ENCODE data around the gene ARHGEF12.

ARHGEF12 gene

DNA sequence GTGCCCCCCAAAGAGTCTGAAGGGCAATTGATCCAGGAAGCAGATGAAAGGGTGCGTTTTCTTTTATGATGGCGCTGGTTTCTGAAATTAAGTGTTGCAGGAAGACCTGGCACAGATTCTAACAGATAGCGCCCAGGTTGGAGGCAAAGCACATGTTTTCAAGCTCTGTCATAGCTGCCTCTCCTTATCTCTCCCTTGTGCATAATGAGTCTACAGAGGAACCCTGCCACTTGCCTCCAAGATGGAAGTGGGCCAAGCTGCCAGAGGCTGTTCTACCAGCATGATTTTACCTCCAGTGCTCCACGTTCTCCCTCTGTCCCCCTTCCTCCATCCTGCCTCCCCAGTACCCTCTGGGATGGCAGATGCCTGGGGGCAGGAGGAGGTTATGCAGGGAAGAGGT lies 41.1 kb upstream of the ARHGEF12 start:
- DNase-seq (ENCODE audit: low read depth), result no peak
- H3K4me3 ChIP-seq (ENCODE audit: low read length), result no peak overlapping the region
- TF ChIP-seq, protein P1, sequence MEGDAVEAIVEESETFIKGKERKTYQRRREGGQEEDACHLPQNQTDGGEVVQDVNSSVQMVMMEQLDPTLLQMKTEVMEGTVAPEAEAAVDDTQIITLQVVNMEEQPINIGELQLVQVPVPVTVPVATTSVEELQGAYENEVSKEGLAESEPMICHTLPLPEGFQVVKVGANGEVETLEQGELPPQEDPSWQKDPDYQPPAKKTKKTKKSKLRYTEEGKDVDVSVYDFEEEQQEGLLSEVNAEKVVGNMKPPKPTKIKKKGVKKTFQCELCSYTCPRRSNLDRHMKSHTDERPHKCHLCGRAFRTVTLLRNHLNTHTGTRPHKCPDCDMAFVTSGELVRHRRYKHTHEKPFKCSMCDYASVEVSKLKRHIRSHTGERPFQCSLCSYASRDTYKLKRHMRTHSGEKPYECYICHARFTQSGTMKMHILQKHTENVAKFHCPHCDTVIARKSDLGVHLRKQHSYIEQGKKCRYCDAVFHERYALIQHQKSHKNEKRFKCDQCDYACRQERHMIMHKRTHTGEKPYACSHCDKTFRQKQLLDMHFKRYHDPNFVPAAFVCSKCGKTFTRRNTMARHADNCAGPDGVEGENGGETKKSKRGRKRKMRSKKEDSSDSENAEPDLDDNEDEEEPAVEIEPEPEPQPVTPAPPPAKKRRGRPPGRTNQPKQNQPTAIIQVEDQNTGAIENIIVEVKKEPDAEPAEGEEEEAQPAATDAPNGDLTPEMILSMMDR (conservative IDR thresholded peaks at IDR 0.05; ENCODE audit: low read depth, low read length), result no peak

DNA sequence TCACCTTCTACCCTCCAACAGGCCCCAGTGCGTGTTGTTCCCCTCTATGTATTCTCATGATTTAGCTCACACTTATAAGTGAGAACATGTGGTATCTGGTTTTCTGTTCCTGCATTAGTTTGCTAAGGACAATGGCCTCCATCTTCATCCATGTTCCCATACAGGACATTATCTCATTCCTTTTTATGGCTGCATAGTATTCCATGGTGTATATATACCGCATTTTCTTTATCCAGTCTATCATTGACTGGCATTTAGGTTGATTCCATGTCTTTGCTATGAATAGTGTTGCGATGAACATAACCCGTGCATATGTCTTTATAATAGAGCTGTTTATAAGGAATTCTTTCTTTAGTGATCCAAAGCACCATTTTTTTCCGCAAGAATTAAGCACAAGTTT lies 39.7 kb upstream of the ARHGEF12 start:
- TF ChIP-seq, protein P1 (conservative IDR thresholded peaks at IDR 0.05; ENCODE audit: low read depth, low read length), result no peak
- no peak for DNase-seq (ENCODE audit: low read depth)
- H3K4me3 ChIP-seq (ENCODE audit: low read length), result no peak overlapping the region

DNA sequence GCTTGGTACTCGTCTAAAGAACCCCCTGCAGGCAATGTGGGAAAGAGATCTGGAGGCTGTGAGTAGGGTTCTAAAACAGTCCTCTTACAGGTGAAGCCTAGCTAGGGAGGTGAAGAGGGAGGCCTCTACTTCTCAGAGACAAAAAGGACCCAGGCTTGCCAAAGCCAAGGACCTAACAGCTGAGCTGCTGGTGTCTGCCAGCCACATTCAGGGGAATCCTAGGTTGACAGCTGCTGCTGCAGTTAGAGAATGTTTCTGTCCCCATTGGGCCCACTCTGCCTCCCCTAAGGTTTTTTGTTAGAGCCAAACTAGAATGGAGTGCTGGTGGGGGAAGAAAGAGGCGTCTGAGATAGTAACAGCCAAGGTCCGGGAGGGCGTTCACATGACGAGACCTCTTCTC lies 37.8 kb upstream of the ARHGEF12 start:
- no peak for DNase-seq (ENCODE audit: low read depth)
- H3K4me3 ChIP-seq (ENCODE audit: low read length), result no peak overlapping the region
- TF ChIP-seq, protein P1 (conservative IDR thresholded peaks at IDR 0.05; ENCODE audit: low read depth, low read length), result no peak

DNA sequence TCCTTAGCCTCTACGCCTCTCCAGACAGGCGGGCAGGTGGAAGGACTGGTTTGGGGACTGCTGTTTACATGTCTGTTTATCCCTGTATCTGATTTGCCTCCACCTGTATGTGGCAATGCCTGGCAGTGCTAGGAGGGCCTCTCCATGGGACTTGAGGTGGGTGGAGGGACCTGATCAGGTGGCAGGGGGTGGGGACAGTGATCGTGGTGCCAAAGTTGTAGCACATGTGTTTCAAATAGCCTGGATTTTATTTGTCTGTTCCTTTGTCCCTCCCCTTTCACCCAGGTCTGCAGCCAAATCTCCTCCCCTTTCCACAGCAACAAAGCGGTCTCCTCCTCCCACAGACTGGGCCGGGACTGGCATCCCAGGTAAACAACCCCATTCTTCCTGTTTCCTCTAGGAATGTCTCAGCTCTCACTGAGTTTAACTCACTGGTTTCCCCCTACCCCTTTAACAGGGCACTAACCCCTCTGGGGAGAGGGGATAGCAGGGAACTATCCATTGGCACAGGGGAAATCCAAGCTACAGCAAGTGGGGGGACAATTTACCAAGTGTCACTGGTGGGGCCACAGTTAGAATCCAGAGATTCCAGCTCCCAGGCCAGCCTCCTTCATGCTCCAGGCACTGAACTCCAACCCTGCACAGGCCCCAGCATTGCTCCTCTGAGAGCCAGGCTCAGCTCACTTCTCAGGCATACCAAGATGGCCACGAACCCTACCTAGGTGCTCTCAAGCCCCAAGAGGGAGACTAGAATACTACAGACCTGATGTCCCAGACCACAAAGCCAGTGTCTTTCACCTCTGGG lies 34.0 kb upstream of the ARHGEF12 start:
- DNase-seq (ENCODE audit: low read depth), result no peak
- H3K4me3 ChIP-seq (ENCODE audit: low read length), result no peak overlapping the region
- TF ChIP-seq, protein P1 (conservative IDR thresholded peaks at IDR 0.05; ENCODE audit: low read depth, low read length), result no peak

DNA sequence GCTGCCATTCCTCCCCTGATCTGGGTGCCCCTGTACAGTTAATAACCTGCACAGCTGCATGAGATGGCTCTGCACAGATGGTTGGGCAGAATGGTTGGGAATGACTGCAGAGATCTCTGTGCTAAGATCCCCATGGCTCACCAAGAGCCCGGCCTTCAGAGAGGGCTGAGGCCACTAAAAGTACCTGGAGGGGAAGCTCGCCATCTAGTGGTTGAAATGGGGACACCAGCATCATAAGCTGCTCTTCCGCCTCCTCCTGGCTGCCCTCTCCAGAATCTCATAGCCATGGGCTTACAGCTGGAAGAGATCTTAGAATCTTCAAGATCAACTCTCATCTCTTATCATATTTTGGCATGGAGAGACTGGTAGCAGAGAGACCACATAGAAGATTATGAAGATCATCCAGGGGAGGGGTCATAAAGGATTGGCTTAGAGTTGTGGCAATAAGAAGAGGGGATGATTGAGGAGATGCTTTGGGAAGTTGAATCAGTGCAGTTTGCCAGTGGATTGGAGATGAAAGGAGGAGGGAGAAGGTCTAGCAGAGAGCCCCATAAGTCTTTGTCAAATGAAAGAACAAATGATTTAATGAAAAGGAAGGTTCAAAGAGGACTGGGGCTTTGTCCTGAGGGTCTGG lies 33.1 kb upstream of the ARHGEF12 start:
- DNase-seq (ENCODE audit: low read depth), result no peak
- TF ChIP-seq, protein P1 (conservative IDR thresholded peaks at IDR 0.05; ENCODE audit: low read depth, low read length), result peak; percentile 77
- no peak overlapping the region for H3K4me3 ChIP-seq (ENCODE audit: low read length)

DNA sequence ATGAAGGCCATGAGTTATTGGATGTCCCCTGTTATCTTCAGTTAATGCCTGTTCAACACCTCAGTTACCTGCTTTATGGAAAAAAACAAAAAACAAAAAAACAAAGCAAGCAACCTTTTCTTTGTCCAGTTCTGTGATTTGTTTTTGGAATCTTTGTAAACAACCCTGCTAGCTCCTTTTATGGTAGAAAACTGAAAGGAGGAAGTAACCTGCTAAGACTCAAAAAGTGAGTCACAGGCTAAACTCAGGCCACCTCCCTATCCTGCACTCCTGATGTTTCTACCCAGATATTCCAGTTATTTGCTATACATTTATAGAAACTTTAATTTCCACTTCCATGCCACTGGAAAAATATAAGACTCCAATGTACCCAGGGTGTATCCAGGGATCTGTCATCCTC lies 31.7 kb upstream of the ARHGEF12 start:
- TF ChIP-seq, protein P1 (conservative IDR thresholded peaks at IDR 0.05; ENCODE audit: low read depth, low read length), result no peak
- no peak for DNase-seq (ENCODE audit: low read depth)
- no peak overlapping the region for H3K4me3 ChIP-seq (ENCODE audit: low read length)

DNA sequence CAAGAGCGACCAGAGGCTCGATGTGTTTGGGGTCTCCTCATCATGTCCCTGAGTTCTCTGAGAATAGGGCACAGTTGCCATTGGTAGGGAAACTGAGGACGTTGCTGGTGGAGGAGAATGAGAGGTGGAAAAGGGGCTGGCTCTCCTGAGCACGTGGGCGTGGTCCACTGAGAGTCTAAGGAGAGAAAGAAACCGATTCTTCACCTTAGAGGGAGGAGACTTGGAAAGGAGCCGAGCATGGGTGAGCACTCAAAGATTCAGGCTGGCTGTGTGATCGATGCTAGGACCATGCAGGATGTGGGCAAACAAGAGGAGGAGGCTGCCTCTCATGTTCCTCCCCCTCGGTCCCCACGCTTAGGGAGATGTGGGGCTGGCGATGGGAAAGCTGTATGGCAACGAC lies 30.9 kb upstream of the ARHGEF12 start:
- H3K4me3 ChIP-seq (ENCODE audit: low read length), result no peak overlapping the region
- TF ChIP-seq, protein P1 (conservative IDR thresholded peaks at IDR 0.05; ENCODE audit: low read depth, low read length), result no peak
- DNase-seq (ENCODE audit: low read depth), result no peak
